GM21423 (cell line): Measurements from ENCODE around the gene KRT77.
"Not testable (repeated sequence)": the region's sequence is repeated elsewhere in the genome, so short reads cannot be mapped to it uniquely, and the experiment has no call there.

Source experiments
- ATAC-seq: cut with Tn5 transposase; IDR thresholded peaks from one replicate; pipeline ENCODE4 v1.9.1; 2021; ENCODE audit warnings: mild to moderate bottlenecking, moderate library complexity; ENCODE audit not compliant: unreplicated experiment

Gene KRT77

DNA sequence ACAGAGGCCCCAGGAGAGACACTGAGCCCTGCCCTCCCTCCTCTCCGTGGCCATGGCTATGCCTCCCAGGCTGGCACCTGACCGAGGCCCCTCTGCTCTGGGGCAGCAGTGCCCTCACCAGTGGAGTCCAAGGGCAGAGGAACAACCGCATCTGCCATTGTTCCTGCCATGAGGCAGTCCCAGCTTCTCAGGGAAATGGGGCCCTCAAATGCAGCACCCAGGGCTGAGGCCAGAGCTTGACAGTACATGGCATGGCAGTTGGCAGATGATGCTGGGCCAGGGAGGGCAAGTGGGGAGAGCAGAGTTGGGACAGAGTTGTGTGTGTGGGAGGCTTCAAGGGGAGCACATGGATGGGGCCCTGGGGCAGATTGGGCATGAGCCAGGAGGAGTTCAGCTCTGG lies 21.1 kb upstream of the KRT77 start:
- no peak for ATAC-seq

DNA sequence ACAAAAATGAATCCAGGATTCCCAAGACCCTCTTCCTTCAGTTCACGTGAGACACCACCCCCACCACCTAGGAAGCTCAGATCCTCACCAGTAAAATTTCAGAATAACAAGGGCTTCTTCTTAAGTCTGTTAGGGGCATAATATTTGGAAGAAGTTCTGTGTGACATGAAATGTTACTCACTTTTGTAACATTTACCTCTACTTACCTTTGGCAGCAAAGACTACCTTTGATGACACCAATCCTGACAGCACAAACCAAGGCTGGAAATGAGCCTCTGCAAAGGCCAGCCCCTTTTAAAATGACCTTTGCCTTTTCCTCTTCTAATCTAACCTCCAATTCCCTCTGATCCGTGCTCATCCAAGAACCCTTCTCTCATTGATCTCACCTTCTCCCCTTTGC lies 19.4 kb upstream of the KRT77 start:
- no peak for ATAC-seq

DNA sequence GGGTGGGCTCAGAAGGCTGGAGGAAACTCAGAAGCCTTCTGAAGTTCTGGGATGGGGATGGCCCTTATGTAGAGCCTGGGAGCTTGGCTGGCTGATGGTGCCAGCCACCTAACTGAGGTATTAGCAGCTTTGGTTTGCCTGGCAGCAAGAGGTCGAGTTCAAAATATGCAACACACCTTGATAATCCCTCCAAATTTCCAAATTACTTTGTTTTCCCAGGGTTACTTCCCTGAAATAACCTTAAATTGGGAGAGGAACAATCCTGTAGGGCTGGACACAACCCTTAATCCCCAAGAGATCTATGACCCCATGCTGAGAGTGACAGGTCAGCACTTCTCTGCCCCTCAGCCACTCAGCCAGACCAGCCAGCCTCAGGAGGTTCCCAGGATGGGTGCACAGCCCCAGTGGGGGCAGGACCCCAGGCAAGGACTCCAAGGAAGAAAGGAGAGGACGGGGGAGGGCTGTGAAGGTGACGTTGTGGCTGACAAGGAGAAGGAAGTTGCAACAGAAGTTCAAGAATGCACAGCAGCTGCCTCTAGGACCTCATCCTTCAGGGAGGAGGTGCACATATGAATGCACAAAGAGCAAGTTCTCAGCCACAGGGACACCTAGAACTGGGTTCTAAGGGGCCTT lies 18.6 kb upstream of the KRT77 start:
- no peak for ATAC-seq

DNA sequence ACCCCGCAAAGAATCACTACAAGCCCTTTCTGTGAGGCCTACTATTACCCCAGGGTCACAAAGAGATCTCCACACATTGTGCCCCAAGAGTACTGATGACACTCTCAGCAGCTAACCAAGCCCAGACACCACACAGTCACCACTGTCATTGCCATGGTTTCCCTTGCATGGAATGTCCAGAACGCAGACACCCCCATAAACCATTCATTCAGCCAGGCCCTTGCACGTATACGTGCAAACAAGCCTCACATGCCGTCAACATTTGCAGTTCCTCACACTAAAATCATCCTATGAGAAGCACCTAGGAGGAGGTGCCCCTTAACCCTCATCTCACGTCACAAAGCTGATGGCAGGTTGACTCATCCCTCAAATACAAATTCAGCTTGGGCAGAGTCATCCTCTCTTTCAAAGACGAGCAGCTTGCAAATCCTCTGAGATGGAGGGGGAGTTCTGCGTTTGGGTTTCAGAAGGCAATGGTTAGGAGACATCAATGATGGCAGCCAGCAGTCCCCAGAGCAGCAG lies 17.1 kb upstream of the KRT77 start:
- no peak for ATAC-seq

- ATAC-seq: no peak
Measured at GRCh38 chr12:52716061-52716460, 12.7 kb upstream of the KRT77 start.

- ATAC-seq: no peak
Measured at GRCh38 chr12:52715416-52715815, 12.1 kb upstream of the KRT77 start.

GRCh38 chr12:52714887-52715281 lies 11.6 kb upstream of the KRT77 start:
- no peak for ATAC-seq

- no peak for ATAC-seq
Measured at GRCh38 chr12:52713960-52714886, 10.9 kb upstream of the KRT77 start.

DNA sequence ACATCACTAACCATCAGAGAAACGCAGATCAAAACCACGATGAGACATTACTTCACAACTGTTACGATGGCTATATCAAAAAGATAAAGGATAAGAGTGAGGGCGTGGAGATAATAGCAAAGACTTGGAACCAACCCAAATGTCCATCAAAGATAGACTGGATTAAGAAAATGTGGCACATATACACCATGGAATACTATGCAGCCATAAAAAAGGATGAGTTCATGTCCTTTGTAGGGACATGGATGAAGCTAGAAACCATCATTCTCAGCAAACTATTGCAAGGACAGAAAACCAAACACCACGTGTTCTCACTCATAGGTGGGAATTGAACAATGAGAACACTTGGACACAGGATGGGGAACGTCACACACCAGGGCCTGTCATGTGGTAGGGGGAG lies 8.8 kb upstream of the KRT77 start:
- not testable (repeated sequence) for ATAC-seq

- no peak for ATAC-seq
Measured at GRCh38 chr12:52710730-52711129, 7.4 kb upstream of the KRT77 start.

DNA sequence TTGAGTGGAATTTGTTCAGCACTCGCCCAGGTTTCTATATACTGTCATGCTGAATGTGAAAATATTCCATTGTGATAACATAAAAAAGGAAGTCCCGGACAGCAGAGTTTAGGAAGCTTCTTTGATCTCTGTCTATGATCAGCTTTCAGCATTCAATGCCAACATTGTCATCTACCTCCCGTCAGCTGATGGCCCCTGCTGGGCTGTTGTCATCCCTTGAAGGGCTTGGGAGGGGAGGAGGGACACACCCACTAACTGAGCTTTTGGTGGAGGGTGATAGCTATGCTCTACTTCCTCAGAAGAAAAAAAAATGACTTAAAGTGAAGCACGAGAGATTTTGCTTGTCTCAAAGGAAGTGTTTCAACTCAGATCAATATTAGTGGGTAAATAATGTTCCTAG lies 4.7 kb upstream of the KRT77 start:
- ATAC-seq: no peak

DNA sequence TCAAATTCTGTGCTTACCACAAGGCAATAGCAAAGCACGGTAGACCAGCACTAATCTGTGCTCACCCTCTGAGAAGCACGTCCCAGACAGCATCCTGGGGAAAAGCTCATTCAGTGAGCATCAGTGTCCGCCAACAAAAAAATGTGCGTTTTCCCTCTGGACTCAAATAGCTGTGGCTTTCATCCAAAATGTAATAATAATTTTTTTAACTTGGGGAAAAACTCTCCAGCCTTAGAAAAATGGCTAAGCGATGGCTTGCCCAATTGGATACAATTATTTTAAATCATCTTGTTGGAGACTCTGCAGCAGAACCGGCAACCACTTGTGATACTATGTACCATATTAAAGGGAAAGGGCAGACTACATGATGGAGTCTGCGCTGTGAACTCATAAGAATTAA lies 1.1 kb upstream of the KRT77 start:
- ATAC-seq: no peak

GRCh38 chr12:52703878-52704277 lies 554 bp upstream of the KRT77 start:
- no peak for ATAC-seq

- ATAC-seq: no peak
Measured at GRCh38 chr12:52702338-52702737, 986 bp downstream of the KRT77 start.

DNA sequence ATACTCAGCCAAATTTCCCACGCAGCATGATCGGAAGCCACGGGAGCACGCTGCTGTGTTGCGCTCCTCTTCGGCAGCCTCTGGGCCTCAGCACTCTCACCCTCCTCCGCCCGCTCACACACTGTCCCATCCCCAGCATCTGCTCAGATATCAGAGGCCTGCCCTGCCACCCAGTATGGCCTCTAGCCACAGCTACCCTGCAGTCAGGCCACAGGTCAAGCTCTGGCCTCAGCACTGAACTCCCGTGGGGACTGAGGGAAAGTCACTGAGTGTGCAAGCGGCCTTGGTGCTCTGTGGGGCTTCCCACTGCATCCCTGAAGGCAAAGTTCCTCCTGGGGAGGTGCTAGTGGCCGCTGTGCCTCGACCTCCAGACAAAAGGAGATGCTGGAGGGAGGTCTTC lies 2.0 kb downstream of the KRT77 start:
- ATAC-seq: no peak

DNA sequence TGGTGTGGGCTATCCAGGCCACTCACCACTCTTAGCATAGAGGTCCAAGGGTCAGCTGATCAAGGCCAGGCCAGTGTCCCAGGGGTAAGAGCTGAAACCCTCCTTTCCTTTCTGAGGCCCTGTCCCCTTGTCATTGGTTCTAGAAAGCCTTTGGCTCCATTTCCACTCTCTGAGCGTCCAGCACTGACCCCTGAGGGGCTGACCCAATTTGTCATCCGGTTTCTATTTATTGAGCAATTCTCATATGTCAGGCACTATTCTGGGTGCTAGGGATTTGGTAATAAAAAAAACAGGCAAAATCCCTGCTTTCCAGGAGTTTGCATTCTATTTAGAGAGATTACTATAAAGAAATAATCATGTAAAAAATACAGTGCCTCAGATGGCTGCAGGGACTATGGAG lies 3.4 kb downstream of the KRT77 start:
- ATAC-seq: no peak

GRCh38 chr12:52699373-52699772 lies 4.0 kb downstream of the KRT77 start:
- ATAC-seq: no peak

DNA sequence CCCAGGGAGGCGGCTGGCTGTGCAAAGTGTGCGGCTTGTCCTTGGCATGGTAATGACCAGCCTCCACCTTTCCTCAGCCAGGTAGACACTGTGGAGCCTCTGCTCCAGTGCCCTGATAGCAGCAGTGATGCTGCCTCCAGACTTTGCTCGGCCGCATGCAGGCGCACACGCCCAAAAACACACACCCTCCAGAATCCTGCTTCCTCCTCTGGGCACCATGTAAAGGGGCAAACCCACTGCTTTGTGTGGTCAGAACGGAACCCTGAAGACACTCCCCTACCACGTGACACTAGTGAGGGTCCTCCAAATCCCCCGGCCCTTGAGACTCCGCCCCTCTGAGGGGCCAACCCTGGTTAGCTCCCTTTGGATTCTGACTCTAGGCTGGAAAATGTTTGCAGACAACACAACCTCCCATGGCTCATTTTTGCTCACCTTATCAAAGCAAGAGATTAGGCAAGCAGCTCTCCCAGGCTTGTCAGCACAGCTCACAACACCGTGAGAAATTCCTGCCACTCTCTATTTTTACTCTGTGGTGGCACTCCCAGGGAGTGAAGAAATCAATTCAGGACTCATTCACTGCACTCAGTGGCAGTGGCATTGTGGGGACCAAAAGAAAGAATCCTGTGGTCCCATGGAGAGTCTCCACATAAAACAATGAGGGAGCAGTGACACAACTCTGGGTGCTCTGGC lies 4.5 kb downstream of the KRT77 start:
- ATAC-seq: no peak

DNA sequence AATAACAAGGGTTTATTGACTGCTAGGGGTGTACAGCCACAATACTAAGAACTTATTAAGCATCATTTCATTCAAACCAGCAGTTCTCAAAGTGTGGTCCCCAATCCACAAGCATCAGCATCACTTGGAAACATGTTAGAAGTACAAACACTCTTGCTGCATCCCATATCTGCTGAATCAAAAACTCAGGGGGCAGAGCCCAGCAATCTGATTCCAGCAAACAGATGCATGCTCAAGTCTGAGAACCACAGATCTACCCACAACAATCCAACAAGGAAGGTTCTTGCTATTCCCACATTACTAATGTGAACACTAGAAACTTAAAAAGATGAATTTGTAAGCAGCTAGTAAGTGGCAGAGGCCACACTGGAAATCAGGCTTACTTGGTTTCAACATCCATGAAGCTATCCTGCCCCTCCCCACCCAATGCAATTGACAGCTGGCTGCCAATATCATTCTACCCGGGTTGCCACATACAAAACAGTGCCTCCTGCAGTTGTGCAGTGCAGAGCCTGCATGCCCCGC lies 6.2 kb downstream of the KRT77 start:
- no peak for ATAC-seq

DNA sequence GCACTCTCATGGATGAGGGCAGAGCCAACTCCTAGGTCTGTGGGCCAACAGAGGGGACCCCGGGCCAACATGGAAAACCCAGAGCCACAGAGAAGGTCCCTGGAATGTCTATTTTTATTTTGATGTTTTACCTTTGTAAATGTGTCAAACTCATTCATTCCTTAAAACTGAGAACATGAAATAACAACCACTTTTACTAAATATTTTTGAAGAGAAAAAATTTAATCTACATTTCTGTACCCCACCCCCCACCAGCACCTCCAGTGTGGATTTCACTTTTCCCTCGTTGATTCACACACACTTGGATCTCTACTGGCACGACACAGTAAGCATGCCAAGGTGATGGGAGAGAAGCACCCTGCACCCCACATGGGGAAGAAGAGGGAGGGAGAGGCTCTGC lies 6.7 kb downstream of the KRT77 start:
- ATAC-seq: no peak

DNA sequence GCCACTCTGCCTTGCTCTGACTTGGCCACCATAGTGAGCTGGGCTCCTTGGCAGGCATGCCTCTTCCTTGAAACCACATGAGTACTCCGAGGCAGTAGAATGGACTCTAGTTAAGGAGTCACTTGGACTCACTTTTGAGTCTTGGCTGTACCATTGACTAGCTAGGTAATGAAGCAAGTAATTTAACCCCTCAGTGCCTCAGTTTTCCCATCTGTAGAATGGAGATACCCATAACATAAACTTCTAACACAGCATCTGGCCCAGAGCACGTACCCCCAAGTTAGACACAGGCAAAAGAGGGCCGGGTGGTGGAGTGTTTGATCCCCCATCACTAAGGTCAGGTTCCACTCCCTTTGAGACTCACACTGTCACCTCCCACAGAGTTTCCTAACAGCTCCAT lies 8.3 kb downstream of the KRT77 start:
- ATAC-seq: no peak
